Transverse colon (tissue), 3 donors: ENCODE results near the gene C10orf90.

ENCODE experiments used
- CTCF ChIP-seq, 5 experiments: fragments of 200-600 bp in 3 of 5; fragments of 450-650 bp in 2 of 5; sonication (generic) in 3 of 5; IDR thresholded peaks; 1 replicate in 2 of 5; 2 replicates in 3 of 5; pipeline ENCODE4 v1.5.1; 2016 to 2017; ENCODE audit warnings: antibody characterized with exemption in 5 of 5, inconsistent platforms in 3 of 5, mild to moderate bottlenecking in 2 of 5, moderate library complexity in 1 of 5
- EP300 ChIP-seq: sonication (generic); formaldehyde crosslinking; IDR thresholded peaks from one replicate; pipeline ENCODE4 v1.6.1; 2017; ENCODE audit warnings: antibody characterized with exemption, low read depth
- POLR2A ChIP-seq: fragments of 450-650 bp; IDR thresholded peaks from one replicate; pipeline ENCODE4 v1.6.1; 2016; ENCODE audit warnings: antibody characterized with exemption, mild to moderate bottlenecking, moderate library complexity

GRCh38 chr10:126452245-126452644 lies 218.2 kb downstream of the C10orf90 start:
- TF ChIP-seq POLR2A (no peak), CTCF (IDR thresholded peaks at IDR 0.05) (no peak), EP300 (no peak)
